Liver (tissue), 9 donors: ENCODE results near the gene CYP4A22. TPM values are rescaled to one million over a fixed set of nuclear protein-coding genes. Genes with fewer than 3 reads are reported as not detected.

Source experiments
- DNase-seq: peaks from one replicate; pipeline ENCODE4 v3.0.0-alpha.2; 2017; ENCODE audit warnings: low spot score
- H3K27ac ChIP-seq, 2 donors: one replicate each; pipeline ENCODE4 v1.7.0; 2013; ENCODE audit warnings: inconsistent platforms in 2 of 2, low read length in 2 of 2, control low read depth in 1 of 2, low read depth in 1 of 2, mild to moderate bottlenecking in 1 of 2
- H3K27me3 ChIP-seq, 4 donors: one replicate each; pipeline versions ENCODE4 v1.6.1 to v1.7.0; 2013; ENCODE audit warnings: low read length in 3 of 4, inconsistent platforms in 1 of 4, mild to moderate bottlenecking in 1 of 4, moderate library complexity in 1 of 4; ENCODE audit not compliant: control insufficient read depth in 4 of 4, insufficient read depth in 4 of 4
- H3K36me3 ChIP-seq, 4 donors: one replicate each; pipeline versions ENCODE4 v1.6.1 to v1.7.0; 2013; ENCODE audit warnings: low read length in 3 of 4, mild to moderate bottlenecking in 3 of 4, low read depth in 1 of 4, moderate library complexity in 1 of 4; ENCODE audit not compliant: control insufficient read depth in 4 of 4, insufficient read depth in 3 of 4
- H3K4me1 ChIP-seq, 4 donors: one replicate each; pipeline versions ENCODE4 v1.6.1 to v1.7.0; 2013; ENCODE audit warnings: low read length in 3 of 4, mild to moderate bottlenecking in 3 of 4, moderate library complexity in 1 of 4; ENCODE audit not compliant: control insufficient read depth in 4 of 4, insufficient read depth in 4 of 4
- H3K4me3 ChIP-seq, 3 donors: one replicate each; pipeline versions ENCODE4 v1.6.1 to v1.7.0; 2013; ENCODE audit warnings: low read length in 3 of 3, control low read depth in 1 of 3, low read depth in 1 of 3, mild to moderate bottlenecking in 1 of 3
- H3K9ac ChIP-seq, 2 donors: one replicate each; pipeline ENCODE4 v1.7.0; 2013; ENCODE audit warnings: low read length in 2 of 2, mild to moderate bottlenecking in 2 of 2, moderate library complexity in 2 of 2, control low read depth in 1 of 2, low read depth in 1 of 2
- H3K9me3 ChIP-seq, 4 donors: one replicate each; pipeline versions ENCODE4 v1.6.1 to v1.7.0; 2013; ENCODE audit warnings: low read length in 3 of 4; ENCODE audit not compliant: control insufficient read depth in 4 of 4
- ATF3 ChIP-seq: IDR thresholded peaks from 2 replicates; pipeline ENCODE4 v1.6.1; 2016; ENCODE audit warnings: antibody characterized with exemption
- CTCF ChIP-seq: fragments of 150-350 bp; IDR thresholded peaks from 2 replicates; pipeline ENCODE4 v1.5.1; 2017; ENCODE audit warnings: improper control_type of control experiment, low read depth, low read length; ENCODE audit not compliant: missing input control
- EGR1 ChIP-seq, 2 donors: IDR thresholded peaks; 2 replicates each; pipeline ENCODE4 v1.6.1; 2016 to 2018; ENCODE audit warnings: antibody characterized with exemption in 2 of 2, low read depth in 2 of 2
- FOXA1 ChIP-seq: IDR thresholded peaks from 2 replicates; pipeline ENCODE4 v1.6.1; 2016; ENCODE audit warnings: antibody characterized with exemption
- FOXA2 ChIP-seq: IDR thresholded peaks from 2 replicates; pipeline ENCODE4 v1.6.1; 2016; ENCODE audit warnings: antibody characterized with exemption
- GABPA ChIP-seq, 2 donors: IDR thresholded peaks in 1 of 2; conservative IDR thresholded peaks in 1 of 2; 2 replicates each; pipeline ENCODE4 v1.6.1; 2016; ENCODE audit warnings: antibody characterized with exemption in 2 of 2, mild to moderate bottlenecking in 1 of 2, moderate library complexity in 1 of 2
- HNF4A ChIP-seq, 2 donors: conservative IDR thresholded peaks; 2 replicates each; pipeline ENCODE4 v1.6.1; 2016; ENCODE audit warnings: antibody characterized with exemption in 2 of 2, mild to moderate bottlenecking in 2 of 2
- HNF4G ChIP-seq: IDR thresholded peaks from 2 replicates; pipeline ENCODE4 v1.6.1; 2016; ENCODE audit warnings: antibody characterized with exemption
- JUND ChIP-seq, 2 donors: IDR thresholded peaks; 2 replicates each; pipeline ENCODE4 v1.6.1; 2016; ENCODE audit warnings: antibody characterized with exemption in 2 of 2
- MAX ChIP-seq: IDR thresholded peaks from 2 replicates; pipeline ENCODE4 v1.6.1; 2016; ENCODE audit warnings: antibody characterized with exemption
- NR2F2 ChIP-seq: IDR thresholded peaks from 2 replicates; pipeline ENCODE4 v1.6.1; 2016; ENCODE audit warnings: antibody characterized with exemption
- RAD21 ChIP-seq, 2 donors: IDR thresholded peaks; 2 replicates each; pipeline ENCODE4 v1.6.1; 2016; ENCODE audit warnings: antibody characterized with exemption in 2 of 2, mild to moderate bottlenecking in 2 of 2
- REST ChIP-seq: IDR thresholded peaks from 2 replicates; pipeline ENCODE4 v1.6.1; 2016; ENCODE audit warnings: antibody characterized with exemption, mild to moderate bottlenecking
- RXRA ChIP-seq, 2 donors: IDR thresholded peaks; 2 replicates each; pipeline ENCODE4 v1.6.1; 2017 to 2018; ENCODE audit warnings: antibody characterized with exemption in 2 of 2, mild to moderate bottlenecking in 1 of 2
- SP1 ChIP-seq: IDR thresholded peaks from 2 replicates; pipeline ENCODE4 v1.6.1; 2018; ENCODE audit warnings: antibody characterized with exemption, mild to moderate bottlenecking
- TAF1 ChIP-seq: conservative IDR thresholded peaks from 2 replicates; pipeline ENCODE4 v1.6.1; 2016; ENCODE audit warnings: antibody characterized with exemption, mild to moderate bottlenecking
- YY1 ChIP-seq: IDR thresholded peaks from 2 replicates; pipeline ENCODE4 v1.6.1; 2016; ENCODE audit warnings: antibody characterized with exemption, mild to moderate bottlenecking
- ZBTB33 ChIP-seq: IDR thresholded peaks from 2 replicates; pipeline ENCODE4 v1.6.1; 2016; ENCODE audit warnings: antibody characterized with exemption
- WGBS: extraction: QIAGEN DNeasy Blood & Tissue Kit; methylation state at CpG from one replicate; pipeline ENCODE4 v1.1.7; 2013; 5-methylcytosine and 5-hydroxymethylcytosine counted together
- polyA plus RNA-seq, 2 donors: library from polyadenylated mRNA; stranded (reverse) in 1 of 2; unstranded in 1 of 2; fragments of 200-250 nt in 1 of 2; fragments of >200 nt in 1 of 2; fragmentation: Nextera tagmentation in 1 of 2; extraction: Ambion mirVana in 1 of 2; gene quantifications; one replicate each; pipeline versions ENCODE4 v1.2.1 to v1.2.3, GENCODE V29; 2013 to 2015
- total RNA-seq, 2 donors: library from RNA; depleted of rRNA; stranded (reverse); fragments of >200 nt; gene quantifications; one replicate each; pipeline ENCODE4 v1.2.3, GENCODE V29; 2014
- donor health status: healthy.
- donor health status: healthy.
- donor health status: healthy.
- donor health status: healthy.
- donor health status: healthy.

CYP4A22 gene
- total and polyA plus RNA-seq, 4 donors = 18.3 to 95.7 (median 65.7) TPM

GRCh38 chr1:47172782-47173181 is 35.5 kb downstream of the CYP4A22 start:
- WGBS = 95% methylated on average over 5 of the region's 5 CpGs
- H3K9me3 ChIP-seq = peaks cover 0 to 3% (median 0%) of the 10 kb centered on the region in 4 donors
- H3K9ac ChIP-seq = no peak overlapping the region
- H3K4me3 ChIP-seq = no peak overlapping the region
- H3K4me1 ChIP-seq = peaks cover 0 to 7% (median 3%) of the 10 kb centered on the region in 4 donors
- H3K27me3 ChIP-seq = no peaks in the 10 kb centered on the region
- H3K27ac ChIP-seq = no peak overlapping the region
- TF ChIP-seq TAF1 (no peak), FOXA1 (no peak), NR2F2 (no peak), JUND (IDR thresholded peaks at IDR 0.05) (no peak), ZBTB33 (no peak), RXRA (IDR thresholded peaks at IDR 0.05) (no peak), GABPA (IDR thresholded peaks at IDR 0.05 in 1 of 2, conservative IDR thresholded peaks at IDR 0.05 in 1 of 2) (no peak), SP1 (no peak), MAX (no peak), CTCF (no peak), HNF4G (no peak), ATF3 (no peak), HNF4A (conservative IDR thresholded peaks at IDR 0.05) (no peak), EGR1 (IDR thresholded peaks at IDR 0.05; ENCODE audit: low read depth in 2 of 2) (no peak)
- H3K36me3 ChIP-seq = no peaks in the 10 kb centered on the region
- DNase-seq = no peak

- Histone ChIP-seq H3K36me3 (no peaks in the 10 kb centered on the region), H3K9ac (no peak overlapping the region), H3K4me1 (peaks cover 0 to 17% (median 8%) of the 10 kb centered on the region in 4 donors), H3K9me3 (peaks cover 0 to 3% (median 0%) of the 10 kb centered on the region in 4 donors), H3K27me3 (no peaks in the 10 kb centered on the region), H3K27ac (no peak overlapping the region), H3K4me3 (no peak overlapping the region)
- TF ChIP-seq GABPA (IDR thresholded peaks at IDR 0.05 in 1 of 2, conservative IDR thresholded peaks at IDR 0.05 in 1 of 2) (no peak), SP1 (no peak), HNF4G (no peak), CTCF (no peak), RXRA (IDR thresholded peaks at IDR 0.05) (no peak), ATF3 (no peak), ZBTB33 (no peak), YY1 (no peak), JUND (IDR thresholded peaks at IDR 0.05) (no peak), RAD21 (IDR thresholded peaks at IDR 0.05) (no peak), REST (no peak), TAF1 (no peak), EGR1 (IDR thresholded peaks at IDR 0.05; ENCODE audit: low read depth in 2 of 2) (no peak), FOXA2 (no peak)
- no peak for DNase-seq
These were observed 37.4 kb downstream of the CYP4A22 start for GRCh38 chr1:47174656-47175020.
